Stimulated activated CD4-positive, alpha-beta T cell treated with anti-CD3 and anti-CD28 coated beads, Interleukin-15, amount 100 ng/mL, for 24 hours (primary cell): Measurements from ENCODE around the gene SYTL2.

ENCODE experiments used
- DNase-seq: peaks from one replicate; pipeline ENCODE4 v3.0.0-alpha.2; 2020

Gene SYTL2

DNA sequence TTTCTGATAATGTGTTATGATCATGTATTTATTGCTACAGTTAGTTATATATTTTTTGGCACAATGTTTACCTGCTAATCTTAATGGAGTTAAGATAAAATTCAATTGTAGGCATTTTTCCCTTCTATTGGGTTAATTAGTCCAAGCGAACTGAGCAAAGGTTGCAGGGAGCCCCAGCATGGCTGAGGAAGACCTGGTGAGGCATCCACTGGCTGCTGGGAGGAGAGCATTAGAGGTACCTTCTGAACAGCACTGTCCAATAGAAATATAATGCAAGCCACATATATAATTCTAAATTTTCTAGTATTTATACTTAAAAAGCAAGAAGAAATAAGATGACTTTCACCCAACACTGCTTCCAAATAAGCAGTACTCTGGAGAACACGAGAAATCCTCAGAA, 163.9 kb downstream of the SYTL2 start:
- DNase-seq, result no peak
